ENCODE measurements around the gene RASGRP4.

RASGRP4 gene

GRCh38 chr19:38404858-38405257, 21.2 kb downstream of the RASGRP4 start:
- no peaks in the 10 kb centered on the region for H3K9me3 ChIP-seq (ENCODE audit: control insufficient read depth, low read length)
- peaks cover 4% of the 10 kb centered on the region for H3K4me1 ChIP-seq (ENCODE audit: control insufficient read depth, insufficient read depth, low read length, poor library complexity, severe bottlenecking)
- peak overlapping the region; percentile 25 for H3K27ac ChIP-seq (ENCODE audit: insufficient read depth, low read length, poor library complexity, severe bottlenecking)
- no peaks in the 10 kb centered on the region for H3K36me3 ChIP-seq (ENCODE audit: control insufficient read depth, insufficient read depth, low read length)
- no peak for DNase-seq
- no peaks in the 10 kb centered on the region for H3K27me3 ChIP-seq (replicated peaks; ENCODE audit: control insufficient read depth, insufficient read depth, low read length, poor library complexity, severe bottlenecking)
- no peak overlapping the region for H3K4me3 ChIP-seq (ENCODE audit: insufficient read depth, low read depth, low read length, poor library complexity, severe bottlenecking)

- H3K27ac ChIP-seq (ENCODE audit: insufficient read depth, low read length, poor library complexity, severe bottlenecking): peak within 1 kb of the TSS; percentile 72
- no peaks in the 10 kb centered on the region for H3K27me3 ChIP-seq (replicated peaks; ENCODE audit: control insufficient read depth, insufficient read depth, low read length, poor library complexity, severe bottlenecking)
- no peaks in the 10 kb centered on the region for H3K36me3 ChIP-seq (ENCODE audit: control insufficient read depth, insufficient read depth, low read length)
- no peaks in the 10 kb centered on the region for H3K9me3 ChIP-seq (ENCODE audit: control insufficient read depth, low read length)
- peak within 1 kb of the TSS; percentile 72 for H3K4me3 ChIP-seq (ENCODE audit: insufficient read depth, low read depth, low read length, poor library complexity, severe bottlenecking)
- peak; percentile 95 to 98 (median 97) for DNase-seq
- peaks cover 4% of the 10 kb centered on the region for H3K4me1 ChIP-seq (ENCODE audit: control insufficient read depth, insufficient read depth, low read length, poor library complexity, severe bottlenecking)
These were observed 22.9 kb downstream of the RASGRP4 start, which contains the start of gene FAM98C for GRCh38 chr19:38402967-38403674. Gene FAM98C (plus strand): TSS chr19:38403093. CDS start chr19:38403154, 61 bp downstream.

- Histone ChIP-seq H3K4me1 (ENCODE audit: control insufficient read depth, insufficient read depth, low read length, poor library complexity, severe bottlenecking) (peaks cover 4% of the 10 kb centered on the region), H3K27ac (ENCODE audit: insufficient read depth, low read length, poor library complexity, severe bottlenecking) (peak overlapping the region; percentile 56), H3K4me3 (ENCODE audit: insufficient read depth, low read depth, low read length, poor library complexity, severe bottlenecking) (peak overlapping the region; percentile 41), H3K36me3 (ENCODE audit: control insufficient read depth, insufficient read depth, low read length) (no peaks in the 10 kb centered on the region), H3K9me3 (ENCODE audit: control insufficient read depth, low read length) (no peaks in the 10 kb centered on the region), H3K27me3 (replicated peaks; ENCODE audit: control insufficient read depth, insufficient read depth, low read length, poor library complexity, severe bottlenecking) (no peaks in the 10 kb centered on the region)
- no peak for DNase-seq
These were observed 23.4 kb downstream of the RASGRP4 start for GRCh38 chr19:38402623-38402966.

GRCh38 chr19:38401148-38401547, 24.9 kb downstream of the RASGRP4 start:
- no peak overlapping the region for H3K4me3 ChIP-seq (ENCODE audit: insufficient read depth, low read depth, low read length, poor library complexity, severe bottlenecking)
- no peak overlapping the region for H3K27ac ChIP-seq (ENCODE audit: insufficient read depth, low read length, poor library complexity, severe bottlenecking)
- H3K4me1 ChIP-seq (ENCODE audit: control insufficient read depth, insufficient read depth, low read length, poor library complexity, severe bottlenecking): peaks cover 7% of the 10 kb centered on the region
- no peak for DNase-seq
- H3K9me3 ChIP-seq (ENCODE audit: control insufficient read depth, low read length): no peaks in the 10 kb centered on the region
- H3K36me3 ChIP-seq (ENCODE audit: control insufficient read depth, insufficient read depth, low read length): no peaks in the 10 kb centered on the region
- H3K27me3 ChIP-seq (replicated peaks; ENCODE audit: control insufficient read depth, insufficient read depth, low read length, poor library complexity, severe bottlenecking): no peaks in the 10 kb centered on the region

- Histone ChIP-seq H3K4me3 (ENCODE audit: insufficient read depth, low read depth, low read length, poor library complexity, severe bottlenecking) (no peak overlapping the region), H3K9me3 (ENCODE audit: control insufficient read depth, low read length) (no peaks in the 10 kb centered on the region), H3K36me3 (ENCODE audit: control insufficient read depth, insufficient read depth, low read length) (no peaks in the 10 kb centered on the region), H3K27ac (ENCODE audit: insufficient read depth, low read length, poor library complexity, severe bottlenecking) (no peak overlapping the region), H3K27me3 (replicated peaks; ENCODE audit: control insufficient read depth, insufficient read depth, low read length, poor library complexity, severe bottlenecking) (no peaks in the 10 kb centered on the region), H3K4me1 (ENCODE audit: control insufficient read depth, insufficient read depth, low read length, poor library complexity, severe bottlenecking) (peaks cover 9% of the 10 kb centered on the region)
- no peak for DNase-seq
These were observed 25.7 kb downstream of the RASGRP4 start for GRCh38 chr19:38400361-38400760.

GRCh38 chr19:38399537-38399936, 26.5 kb downstream of the RASGRP4 start:
- H3K27me3 ChIP-seq (replicated peaks; ENCODE audit: control insufficient read depth, insufficient read depth, low read length, poor library complexity, severe bottlenecking): no peaks in the 10 kb centered on the region
- H3K27ac ChIP-seq (ENCODE audit: insufficient read depth, low read length, poor library complexity, severe bottlenecking): no peak overlapping the region
- no peak for DNase-seq
- H3K9me3 ChIP-seq (ENCODE audit: control insufficient read depth, low read length): no peaks in the 10 kb centered on the region
- H3K36me3 ChIP-seq (ENCODE audit: control insufficient read depth, insufficient read depth, low read length): no peaks in the 10 kb centered on the region
- H3K4me3 ChIP-seq (ENCODE audit: insufficient read depth, low read depth, low read length, poor library complexity, severe bottlenecking): no peak overlapping the region
- peaks cover 16% of the 10 kb centered on the region for H3K4me1 ChIP-seq (ENCODE audit: control insufficient read depth, insufficient read depth, low read length, poor library complexity, severe bottlenecking)

GRCh38 chr19:38399081-38399480, 26.9 kb downstream of the RASGRP4 start:
- no peak overlapping the region for H3K27ac ChIP-seq (ENCODE audit: insufficient read depth, low read length, poor library complexity, severe bottlenecking)
- DNase-seq: no peak
- H3K27me3 ChIP-seq (replicated peaks; ENCODE audit: control insufficient read depth, insufficient read depth, low read length, poor library complexity, severe bottlenecking): no peaks in the 10 kb centered on the region
- peaks cover 13% of the 10 kb centered on the region for H3K4me1 ChIP-seq (ENCODE audit: control insufficient read depth, insufficient read depth, low read length, poor library complexity, severe bottlenecking)
- H3K36me3 ChIP-seq (ENCODE audit: control insufficient read depth, insufficient read depth, low read length): no peaks in the 10 kb centered on the region
- H3K9me3 ChIP-seq (ENCODE audit: control insufficient read depth, low read length): no peaks in the 10 kb centered on the region
- H3K4me3 ChIP-seq (ENCODE audit: insufficient read depth, low read depth, low read length, poor library complexity, severe bottlenecking): no peak overlapping the region

- no peak for DNase-seq
- H3K4me1 ChIP-seq (ENCODE audit: control insufficient read depth, insufficient read depth, low read length, poor library complexity, severe bottlenecking): peaks cover 11% of the 10 kb centered on the region
- no peaks in the 10 kb centered on the region for H3K27me3 ChIP-seq (replicated peaks; ENCODE audit: control insufficient read depth, insufficient read depth, low read length, poor library complexity, severe bottlenecking)
- H3K9me3 ChIP-seq (ENCODE audit: control insufficient read depth, low read length): no peaks in the 10 kb centered on the region
- H3K4me3 ChIP-seq (ENCODE audit: insufficient read depth, low read depth, low read length, poor library complexity, severe bottlenecking): peak overlapping the region; percentile 53
- H3K27ac ChIP-seq (ENCODE audit: insufficient read depth, low read length, poor library complexity, severe bottlenecking): peak overlapping the region; percentile 25
- H3K36me3 ChIP-seq (ENCODE audit: control insufficient read depth, insufficient read depth, low read length): no peaks in the 10 kb centered on the region
These were observed 30.5 kb downstream of the RASGRP4 start for GRCh38 chr19:38395381-38396114.

GRCh38 chr19:38394488-38394887, 31.5 kb downstream of the RASGRP4 start:
- peak; percentile 48 to 51 (median 50) for DNase-seq
- H3K4me3 ChIP-seq (ENCODE audit: insufficient read depth, low read depth, low read length, poor library complexity, severe bottlenecking): peak overlapping the region; percentile 53

GRCh38 chr19:38392707-38393308, 33.2 kb downstream of the RASGRP4 start:
- H3K27me3 ChIP-seq (replicated peaks; ENCODE audit: control insufficient read depth, insufficient read depth, low read length, poor library complexity, severe bottlenecking): no peaks in the 10 kb centered on the region
- no peaks in the 10 kb centered on the region for H3K36me3 ChIP-seq (ENCODE audit: control insufficient read depth, insufficient read depth, low read length)
- no peak overlapping the region for H3K4me3 ChIP-seq (ENCODE audit: insufficient read depth, low read depth, low read length, poor library complexity, severe bottlenecking)
- DNase-seq: no peak
- H3K4me1 ChIP-seq (ENCODE audit: control insufficient read depth, insufficient read depth, low read length, poor library complexity, severe bottlenecking): peaks cover 24% of the 10 kb centered on the region
- no peak overlapping the region for H3K27ac ChIP-seq (ENCODE audit: insufficient read depth, low read length, poor library complexity, severe bottlenecking)
- H3K9me3 ChIP-seq (ENCODE audit: control insufficient read depth, low read length): no peaks in the 10 kb centered on the region

More at GRCh38 chr19:38394488-38394887, 31.5 kb downstream of the RASGRP4 start:
- Histone ChIP-seq H3K36me3 (ENCODE audit: control insufficient read depth, insufficient read depth, low read length) (no peaks in the 10 kb centered on the region), H3K9me3 (ENCODE audit: control insufficient read depth, low read length) (no peaks in the 10 kb centered on the region), H3K27ac (ENCODE audit: insufficient read depth, low read length, poor library complexity, severe bottlenecking) (no peak overlapping the region), H3K27me3 (replicated peaks; ENCODE audit: control insufficient read depth, insufficient read depth, low read length, poor library complexity, severe bottlenecking) (no peaks in the 10 kb centered on the region), H3K4me1 (ENCODE audit: control insufficient read depth, insufficient read depth, low read length, poor library complexity, severe bottlenecking) (peaks cover 11% of the 10 kb centered on the region)

Measured in effector memory CD4-positive, alpha-beta T cell (primary cell).